ENCODE results near the gene FNIP2. TPM values are rescaled to one million over a fixed set of nuclear protein-coding genes. Genes with fewer than 3 reads are reported as not detected.
"Not testable (repeated sequence)": the region's sequence is repeated elsewhere in the genome, so short reads cannot be mapped to it uniquely, and the experiment has no call there.

FNIP2 gene
- total RNA-seq, 1 donor from 2014 or later, result 10.5 TPM

DNA sequence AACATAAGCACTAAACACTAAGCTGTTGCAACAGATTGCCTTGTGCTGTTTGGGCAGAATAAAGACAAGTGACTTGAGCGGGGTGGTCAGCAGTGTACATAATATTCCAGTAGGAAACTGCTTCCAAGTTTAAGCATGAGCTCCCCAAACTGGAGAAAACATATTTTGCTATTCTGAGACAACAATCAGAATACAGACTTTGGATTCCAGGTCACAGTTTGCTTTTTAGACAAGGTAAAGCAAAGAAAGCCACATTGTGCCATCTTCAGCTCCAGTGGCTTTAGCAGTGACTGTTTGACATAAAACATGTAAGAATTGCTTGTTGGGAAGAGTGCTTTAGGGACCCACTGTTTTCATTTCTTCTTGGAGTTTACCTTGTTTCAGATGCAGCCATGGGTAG, 136.0 kb downstream of the FNIP2 start:
- Mint-ChIP-seq H3K27ac (no peak overlapping the region), H3K36me3 (ENCODE audit: low read depth) (peaks cover 45% of the 10 kb centered on the region), H3K4me3 (ENCODE audit: low read depth) (no peak overlapping the region), H3K27me3 (ENCODE audit: low read depth) (no peaks in the 10 kb centered on the region), H3K9me3 (peaks cover 11% of the 10 kb centered on the region), H3K4me1 (ENCODE audit: low read depth) (peaks cover 12% of the 10 kb centered on the region)
- no peak for DNase-seq (ENCODE audit: low spot score)
- intact Hi-C loops (cut with micrococcal nuclease), result no loop called here

DNA sequence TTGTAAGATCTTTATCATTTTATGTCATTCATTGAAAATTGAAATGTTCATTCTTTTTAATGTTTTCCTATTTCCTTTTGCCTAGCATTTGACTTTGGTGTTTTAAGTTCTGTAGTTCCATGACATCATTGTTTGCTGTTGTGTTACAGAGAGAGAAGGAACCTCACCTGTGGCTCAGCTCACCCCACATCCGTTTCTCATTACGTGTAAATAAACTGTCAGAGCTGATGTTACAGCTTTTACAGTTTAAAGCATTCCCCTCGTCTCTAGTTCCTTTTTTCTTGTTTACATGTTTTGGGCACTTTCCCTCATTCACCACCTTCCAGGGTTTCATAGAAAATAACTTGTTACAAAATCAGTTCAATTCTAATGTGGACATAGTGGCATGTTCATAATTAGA, 137.2 kb downstream of the FNIP2 start:
- DNase-seq (ENCODE audit: low spot score), result no peak

DNA sequence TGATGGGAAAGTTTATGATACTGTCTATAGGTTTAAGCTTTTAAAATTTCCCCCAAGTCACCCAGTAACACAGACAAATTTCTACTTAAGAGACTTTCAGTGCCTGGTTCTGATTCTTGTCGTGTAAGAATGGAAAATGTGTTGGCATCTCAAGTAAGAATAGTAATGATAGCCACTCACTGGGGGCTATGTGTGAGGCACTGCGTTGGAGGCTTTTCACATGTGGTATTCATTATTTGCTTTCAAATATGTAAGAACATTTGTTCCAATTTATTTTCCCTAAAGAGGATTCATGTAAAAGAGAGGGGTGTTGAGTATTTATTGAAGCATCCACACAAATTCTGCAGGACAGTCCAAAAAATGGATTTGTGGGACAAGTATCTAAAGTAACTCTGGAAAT, 143.6 kb downstream of the FNIP2 start:
- no peak for DNase-seq (ENCODE audit: low spot score)
- no peaks in the 10 kb centered on the region for H3K9me3 Mint-ChIP-seq
- H3K27ac Mint-ChIP-seq, result no peak overlapping the region
- H3K36me3 Mint-ChIP-seq (ENCODE audit: low read depth), result no peaks in the 10 kb centered on the region
- no peak overlapping the region for H3K4me3 Mint-ChIP-seq (ENCODE audit: low read depth)
- peaks cover 1% of the 10 kb centered on the region for H3K4me1 Mint-ChIP-seq (ENCODE audit: low read depth)
- intact Hi-C loops (cut with micrococcal nuclease), result no loop called here
- no peaks in the 10 kb centered on the region for H3K27me3 Mint-ChIP-seq (ENCODE audit: low read depth)

More for the DNA sequence above, 137.2 kb downstream of the FNIP2 start:
- Mint-ChIP-seq H3K27ac (peak overlapping the region; percentile 42), H3K4me1 (ENCODE audit: low read depth) (peaks cover 9% of the 10 kb centered on the region), H3K9me3 (peaks cover 4% of the 10 kb centered on the region), H3K36me3 (ENCODE audit: low read depth) (peaks cover 36% of the 10 kb centered on the region), H3K27me3 (ENCODE audit: low read depth) (no peaks in the 10 kb centered on the region), H3K4me3 (ENCODE audit: low read depth) (no peak overlapping the region)
- intact Hi-C loops (cut with micrococcal nuclease), result no loop called here

DNA sequence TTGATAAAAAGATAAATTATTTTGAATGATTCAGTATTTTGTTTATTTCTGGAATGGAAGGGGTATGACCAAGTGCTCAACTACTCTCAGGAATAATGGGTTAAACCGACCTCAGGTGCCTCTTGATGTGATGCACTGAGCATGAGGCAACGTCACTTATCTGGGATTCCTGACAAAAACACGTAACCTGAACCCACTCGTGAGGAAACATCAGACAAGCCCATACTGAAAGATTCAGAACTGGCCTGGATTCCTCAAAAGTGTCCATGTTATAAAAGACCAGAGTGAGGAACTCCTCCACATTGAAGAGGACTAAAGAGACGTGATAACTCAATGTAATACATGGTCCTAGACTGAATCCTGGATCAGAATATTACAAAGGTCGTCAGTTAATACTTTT, 144.0 kb downstream of the FNIP2 start:
- intact Hi-C loops (cut with micrococcal nuclease), result no loop called here
- Mint-ChIP-seq H3K27ac (no peak overlapping the region), H3K4me1 (ENCODE audit: low read depth) (peaks cover 1% of the 10 kb centered on the region), H3K9me3 (no peaks in the 10 kb centered on the region), H3K27me3 (ENCODE audit: low read depth) (no peaks in the 10 kb centered on the region), H3K36me3 (ENCODE audit: low read depth) (no peaks in the 10 kb centered on the region), H3K4me3 (ENCODE audit: low read depth) (no peak overlapping the region)
- no peak for DNase-seq (ENCODE audit: low spot score)

DNA sequence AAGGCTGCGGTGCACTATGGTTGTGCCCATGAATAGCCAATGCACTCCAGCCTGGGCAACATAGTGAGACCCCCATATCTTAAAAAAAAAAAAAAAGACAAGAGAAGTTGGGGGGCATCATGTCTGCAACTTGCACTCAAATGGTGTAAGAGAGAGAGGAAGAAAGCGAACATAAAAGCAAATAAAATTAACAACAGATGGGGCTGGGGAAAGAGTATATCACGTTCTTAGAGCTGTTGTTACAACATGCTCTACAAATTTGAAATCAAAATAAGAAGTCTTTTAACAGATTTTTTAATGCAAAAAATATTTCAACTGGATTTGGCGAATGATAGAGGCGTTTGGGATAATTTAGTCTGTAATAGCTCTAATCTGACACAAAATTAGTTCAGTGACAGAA, 144.9 kb downstream of the FNIP2 start:
- H3K9me3 Mint-ChIP-seq, result no peaks in the 10 kb centered on the region
- no peaks in the 10 kb centered on the region for H3K27me3 Mint-ChIP-seq (ENCODE audit: low read depth)
- intact Hi-C loops (cut with micrococcal nuclease), result no loop called here
- DNase-seq (ENCODE audit: low spot score), result no peak
- H3K36me3 Mint-ChIP-seq (ENCODE audit: low read depth), result no peaks in the 10 kb centered on the region
- H3K27ac Mint-ChIP-seq, result no peak overlapping the region
- peaks cover 1% of the 10 kb centered on the region for H3K4me1 Mint-ChIP-seq (ENCODE audit: low read depth)
- no peak overlapping the region for H3K4me3 Mint-ChIP-seq (ENCODE audit: low read depth)

DNA sequence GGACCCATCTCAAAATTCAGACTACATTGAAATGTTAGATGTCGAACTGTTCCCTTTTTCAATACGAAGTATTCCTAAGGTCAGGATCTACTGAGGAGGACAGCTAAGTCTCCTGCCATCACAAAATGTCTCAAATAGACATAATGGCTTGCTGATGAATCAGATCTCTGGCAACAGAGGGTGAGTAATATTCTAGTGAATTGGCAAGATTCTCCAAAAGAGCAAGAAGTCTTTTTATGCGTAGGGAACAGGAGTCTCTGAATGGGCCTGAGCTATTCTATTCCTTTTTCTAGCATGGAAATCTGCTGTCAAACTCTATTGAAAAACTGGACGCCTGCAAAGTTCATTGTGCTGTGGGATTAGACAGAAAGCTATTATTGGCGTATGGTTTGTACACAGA, 145.4 kb downstream of the FNIP2 start:
- intact Hi-C loops (cut with micrococcal nuclease), result no loop called here

DNA sequence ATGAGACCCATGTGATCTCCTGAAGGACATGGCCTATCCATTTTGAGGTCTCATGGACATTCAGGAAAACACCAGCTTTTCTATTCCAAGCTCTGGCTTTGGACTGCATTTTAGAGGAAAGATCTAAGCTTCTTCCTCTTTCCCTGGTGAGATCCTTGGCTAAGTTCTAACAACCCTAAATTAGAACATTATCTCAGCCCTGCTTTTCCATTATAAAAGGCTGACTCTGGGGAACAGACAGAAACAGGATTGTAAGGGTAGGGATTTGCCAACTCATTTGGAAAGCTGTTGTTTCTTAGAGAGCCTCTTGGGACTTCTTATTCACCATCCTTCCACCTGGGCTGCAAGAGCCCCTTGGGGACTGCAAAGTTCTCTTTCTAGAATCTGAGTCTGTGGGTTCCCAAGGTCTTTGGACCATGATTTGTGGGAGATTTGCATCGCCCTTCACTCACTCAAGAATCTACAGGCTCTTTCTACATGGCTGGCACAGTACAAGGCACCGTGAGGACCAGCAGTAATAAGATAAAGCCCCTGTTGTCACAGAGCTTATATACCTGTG, 146.9 kb downstream of the FNIP2 start:
- no peak for DNase-seq (ENCODE audit: low spot score)

More for the DNA sequence above, 145.4 kb downstream of the FNIP2 start:
- Mint-ChIP-seq H3K4me3 (ENCODE audit: low read depth) (no peak overlapping the region), H3K27me3 (ENCODE audit: low read depth) (no peaks in the 10 kb centered on the region), H3K9me3 (no peaks in the 10 kb centered on the region), H3K27ac (no peak overlapping the region), H3K4me1 (ENCODE audit: low read depth) (peaks cover 1% of the 10 kb centered on the region), H3K36me3 (ENCODE audit: low read depth) (no peaks in the 10 kb centered on the region)
- no peak for DNase-seq (ENCODE audit: low spot score)

DNA sequence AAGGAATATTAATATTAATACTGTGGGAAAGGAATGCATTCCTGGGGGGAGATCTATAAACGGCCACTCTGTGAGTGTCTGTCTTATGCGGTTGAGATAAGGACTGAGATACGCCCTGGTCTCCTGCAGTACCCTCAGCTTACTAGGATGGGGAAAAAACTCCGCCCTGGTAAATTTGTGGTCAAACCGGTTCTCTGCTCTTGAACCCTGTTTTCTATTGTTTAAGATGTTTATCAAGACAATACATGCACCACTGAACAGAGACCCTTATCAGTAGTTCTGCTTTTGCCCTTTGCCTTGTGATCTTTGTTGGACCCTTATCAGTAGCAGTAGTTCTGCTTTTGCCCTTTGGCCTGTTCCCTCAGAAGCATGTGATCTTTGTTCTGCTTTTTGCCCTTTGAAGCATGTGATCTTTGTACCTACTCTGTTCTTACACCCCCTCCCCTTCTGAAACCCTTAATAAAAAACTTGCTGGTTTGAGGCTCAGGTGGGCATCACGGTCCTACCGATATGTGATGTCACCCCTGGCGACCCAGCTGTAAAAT, 151.7 kb downstream of the FNIP2 start:
- H3K36me3 Mint-ChIP-seq (ENCODE audit: low read depth); H3K4me1 Mint-ChIP-seq (ENCODE audit: low read depth); intact Hi-C loops (cut with micrococcal nuclease); H3K27me3 Mint-ChIP-seq (ENCODE audit: low read depth); DNase-seq (ENCODE audit: low spot score); H3K4me3 Mint-ChIP-seq (ENCODE audit: low read depth); H3K27ac Mint-ChIP-seq: not testable (repeated sequence)
- H3K9me3 Mint-ChIP-seq, result peaks cover 14% of the 10 kb centered on the region

More for the DNA sequence above, 146.9 kb downstream of the FNIP2 start:
- Mint-ChIP-seq H3K27ac (no peak overlapping the region), H3K9me3 (peaks cover 2% of the 10 kb centered on the region), H3K4me3 (ENCODE audit: low read depth) (no peak overlapping the region), H3K4me1 (ENCODE audit: low read depth) (peaks cover 1% of the 10 kb centered on the region), H3K27me3 (ENCODE audit: low read depth) (no peaks in the 10 kb centered on the region), H3K36me3 (ENCODE audit: low read depth) (no peaks in the 10 kb centered on the region)
- intact Hi-C loops (cut with micrococcal nuclease), result no loop called here

DNA sequence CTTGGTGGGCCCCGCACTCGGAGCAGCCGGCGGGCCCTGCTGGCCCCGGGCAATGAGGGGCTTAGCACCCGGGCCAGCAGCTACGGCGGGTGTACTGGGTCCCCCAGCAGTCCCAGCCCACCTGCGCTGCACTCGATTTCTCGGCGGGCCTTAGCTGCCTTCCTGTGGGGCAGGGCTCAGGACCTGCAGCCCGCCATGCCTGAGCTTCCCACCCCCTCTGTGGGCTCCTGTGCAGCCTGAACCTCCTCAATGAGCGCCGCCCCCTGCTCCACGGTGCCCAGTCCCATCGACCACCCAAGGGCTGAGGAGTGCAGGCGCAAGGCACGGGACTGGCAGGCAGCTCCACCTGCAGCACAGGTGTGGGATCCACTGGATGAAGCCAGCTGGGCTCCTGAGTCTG, 158.9 kb downstream of the FNIP2 start:
- not testable (repeated sequence) for H3K27me3 Mint-ChIP-seq (ENCODE audit: low read depth); H3K9me3 Mint-ChIP-seq

DNA sequence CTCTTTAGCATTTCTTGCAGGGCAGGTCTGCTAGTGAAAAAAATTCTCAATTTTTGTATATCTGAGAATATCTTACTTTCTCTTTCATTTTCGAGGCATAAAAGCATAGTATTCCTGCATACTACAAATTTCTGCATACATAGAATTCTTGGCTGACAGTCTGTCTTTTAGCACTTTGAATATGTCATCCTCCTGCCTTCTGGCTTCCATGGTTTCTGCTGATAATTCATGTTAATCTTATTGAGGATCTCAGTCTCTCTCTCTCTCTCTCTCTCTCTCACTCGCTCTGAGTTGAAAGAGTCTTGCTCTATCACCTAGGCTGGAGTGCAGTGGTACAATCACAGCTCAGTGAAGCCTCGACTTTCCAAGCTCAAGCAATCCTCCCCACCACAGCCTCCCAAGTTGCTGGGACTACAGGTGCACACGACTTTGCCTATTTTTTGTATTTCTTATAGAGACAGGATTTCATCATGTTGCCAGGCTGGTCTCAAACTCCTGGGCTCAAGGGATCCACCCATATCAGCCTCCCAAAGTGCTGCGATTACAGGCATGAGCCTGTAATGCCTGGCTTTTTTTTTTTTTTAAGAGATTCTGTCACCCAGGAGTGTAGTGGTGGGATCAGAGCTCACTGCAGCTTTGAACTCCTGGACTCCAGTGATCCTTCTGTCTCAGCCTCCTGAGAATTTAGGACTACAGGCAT, 161.3 kb downstream of the FNIP2 start:
- DNase-seq (ENCODE audit: low spot score), result no peak
- H3K4me1 Mint-ChIP-seq (ENCODE audit: low read depth), result peaks cover 16% of the 10 kb centered on the region
- H3K36me3 Mint-ChIP-seq (ENCODE audit: low read depth), result no peaks in the 10 kb centered on the region
- no peaks in the 10 kb centered on the region for H3K27me3 Mint-ChIP-seq (ENCODE audit: low read depth)
- intact Hi-C loops (cut with micrococcal nuclease), result no loop called here
- H3K9me3 Mint-ChIP-seq, result no peaks in the 10 kb centered on the region
- peak overlapping the region; percentile 18 for H3K4me3 Mint-ChIP-seq (ENCODE audit: low read depth)
- H3K27ac Mint-ChIP-seq, result no peak overlapping the region

More for the DNA sequence above, 158.9 kb downstream of the FNIP2 start:
- H3K27ac Mint-ChIP-seq; DNase-seq (ENCODE audit: low spot score); H3K36me3 Mint-ChIP-seq (ENCODE audit: low read depth); intact Hi-C loops (cut with micrococcal nuclease); H3K4me3 Mint-ChIP-seq (ENCODE audit: low read depth): not testable (repeated sequence)
- peaks cover 16% of the 10 kb centered on the region for H3K4me1 Mint-ChIP-seq (ENCODE audit: low read depth)

DNA sequence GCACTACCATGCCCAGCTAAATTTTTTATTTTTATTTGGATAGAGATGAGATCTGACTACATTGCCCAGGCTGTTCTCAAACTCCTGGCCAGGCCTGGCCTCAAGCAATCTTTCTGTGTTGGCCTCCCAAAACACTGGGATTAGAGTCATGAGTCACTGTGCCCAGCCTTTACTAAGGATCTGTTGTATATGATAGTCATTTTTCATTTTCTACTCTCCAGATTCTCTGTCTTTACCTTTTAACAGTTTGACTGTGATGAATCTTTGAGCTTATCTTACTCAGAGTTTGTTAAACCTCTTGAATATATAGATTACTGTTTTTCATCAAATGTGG, 161.8 kb downstream of the FNIP2 start:
- Mint-ChIP-seq H3K4me1 (ENCODE audit: low read depth) (peaks cover 16% of the 10 kb centered on the region), H3K36me3 (ENCODE audit: low read depth) (no peaks in the 10 kb centered on the region), H3K9me3 (no peaks in the 10 kb centered on the region), H3K27me3 (ENCODE audit: low read depth) (no peaks in the 10 kb centered on the region), H3K4me3 (ENCODE audit: low read depth) (no peak overlapping the region), H3K27ac (no peak overlapping the region)
- no peak for DNase-seq (ENCODE audit: low spot score)
- intact Hi-C loops (cut with micrococcal nuclease), result no loop called here

DNA sequence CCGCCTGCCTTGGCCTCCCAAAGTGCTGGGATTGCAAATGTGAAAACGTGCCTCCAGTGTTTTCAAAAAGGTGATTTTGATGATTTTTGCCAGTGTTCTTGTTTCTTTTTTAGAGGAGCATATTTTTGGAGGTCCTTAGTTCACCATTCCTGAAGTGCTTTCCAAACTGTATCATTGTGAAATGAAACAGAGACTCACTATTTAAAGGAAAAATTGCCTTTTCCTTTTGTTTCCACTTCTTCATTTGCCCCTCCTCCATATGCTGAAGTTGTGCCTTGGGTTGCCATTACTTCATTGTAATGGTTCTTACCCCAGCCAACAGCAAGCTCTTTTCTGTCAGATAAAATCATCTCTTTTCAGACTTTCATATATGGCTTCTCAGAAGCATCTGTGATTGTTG, 164.4 kb downstream of the FNIP2 start:
- H3K9me3 Mint-ChIP-seq, result no peaks in the 10 kb centered on the region
- H3K36me3 Mint-ChIP-seq (ENCODE audit: low read depth), result no peaks in the 10 kb centered on the region
- no peak for DNase-seq (ENCODE audit: low spot score)
- intact Hi-C loops (cut with micrococcal nuclease), result no loop called here
- H3K27ac Mint-ChIP-seq, result no peak overlapping the region
- H3K4me3 Mint-ChIP-seq (ENCODE audit: low read depth), result no peak overlapping the region
- H3K4me1 Mint-ChIP-seq (ENCODE audit: low read depth), result peaks cover 12% of the 10 kb centered on the region
- H3K27me3 Mint-ChIP-seq (ENCODE audit: low read depth), result peaks cover 5% of the 10 kb centered on the region

DNA sequence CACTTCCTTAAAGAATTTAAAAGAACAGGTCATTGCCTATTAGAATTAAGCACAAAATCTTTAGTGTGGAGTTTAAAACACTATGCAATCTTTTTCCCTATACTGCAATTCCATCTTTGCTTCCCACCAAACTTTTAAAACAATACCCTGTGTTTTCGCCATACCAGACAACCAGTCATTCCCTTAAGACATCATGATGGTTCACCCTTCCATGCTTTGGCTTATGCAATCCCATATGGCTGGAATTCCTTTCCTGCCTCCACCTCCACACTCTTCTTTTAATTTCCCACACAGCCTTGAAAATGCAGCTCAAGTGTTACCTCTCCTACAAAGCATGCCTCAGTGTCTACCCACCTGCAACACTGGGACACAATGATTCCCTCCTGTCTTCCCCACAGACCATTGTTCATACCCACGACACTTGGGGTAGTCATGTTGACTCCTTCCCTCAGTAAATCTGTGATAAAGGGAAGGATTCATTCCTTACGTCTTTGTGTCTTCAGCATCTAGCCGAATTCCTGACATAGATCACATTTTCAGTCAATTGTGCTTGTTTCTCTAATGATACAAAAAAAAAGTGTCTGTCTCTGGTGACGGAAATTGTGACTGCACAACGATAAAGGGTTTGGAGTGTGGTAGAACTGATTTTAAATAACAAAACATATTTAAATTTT, 166.3 kb downstream of the FNIP2 start:
- Mint-ChIP-seq H3K4me1 (ENCODE audit: low read depth) (peaks cover 4% of the 10 kb centered on the region), H3K9me3 (no peaks in the 10 kb centered on the region), H3K36me3 (ENCODE audit: low read depth) (no peaks in the 10 kb centered on the region), H3K27me3 (ENCODE audit: low read depth) (peaks cover 5% of the 10 kb centered on the region), H3K4me3 (ENCODE audit: low read depth) (no peak overlapping the region), H3K27ac (no peak overlapping the region)
- intact Hi-C loops (cut with micrococcal nuclease), result no loop called here
- no peak for DNase-seq (ENCODE audit: low spot score)

Data from activated T-helper 2 cell treated with anti-CD3 and anti-CD28 coated beads, Interferon-gamma antibody, Interleukin-2, Interleukin-4, amounts not matched to agents 10 μg/mL and 5 μg/mL and 100 μg/mL, durations not matched to agents 14 hours and 24 hours and 36 hours (primary cell).